HEK293 (cell line): ENCODE measurements around the gene RABL3.

Experiments
- CTCF ChIA-PET: fragments of 350-600 bp; formaldehyde crosslinking; extraction: SDS; loops from one replicate; lab custom pipeline; 2021; ENCODE audit warnings: antibody characterized with exemption; lab: Yijun Ruan, JAX
- POLR2A ChIA-PET: fragments of 300-600 bp; formaldehyde crosslinking; extraction: SDS; loops from one replicate; lab custom pipeline; 2020; ENCODE audit warnings: antibody characterized with exemption, inconsistent platforms; lab: Yijun Ruan, JAX
- H3K27ac ChIP-seq: fragments of 200-500 bp; sonication (Bioruptor generic); 2 replicates; pipeline ENCODE4 v1.5.1; 2014; ENCODE audit warnings: low read depth, low read length, control low read depth, inconsistent platforms; ENCODE audit errors: extremely low read depth
- H3K36me3 ChIP-seq, 2 experiments: fragments of 200-500 bp in 1 of 2; sonication (Bioruptor generic) in 1 of 2; 1 replicate in 1 of 2; 2 replicates in 1 of 2; pipeline ENCODE4 v1.5.1; 2014 to 2017; ENCODE audit warnings: inconsistent platforms in 2 of 2, low read length in 2 of 2; ENCODE audit not compliant: control insufficient read depth in 2 of 2, insufficient read depth in 1 of 2
- H3K4me1 ChIP-seq: fragments of 200-500 bp; sonication (Bioruptor generic); 2 replicates; pipeline ENCODE4 v1.5.1; 2014; ENCODE audit warnings: mild to moderate bottlenecking, low read length, inconsistent platforms; ENCODE audit not compliant: control insufficient read depth, insufficient read depth
- H3K4me3 ChIP-seq: 2 replicates; pipeline ENCODE4 v1.5.1; 2011; ENCODE audit warnings: low read depth, mild to moderate bottlenecking, control low read depth, low read length, moderate library complexity
- H3K9me3 ChIP-seq: fragments of 200-500 bp; sonication (Bioruptor generic); 2 replicates; pipeline ENCODE4 v1.5.1; 2014; ENCODE audit warnings: low read depth, low read length, inconsistent platforms; ENCODE audit not compliant: control insufficient read depth, insufficient read depth
- GLI2 ChIP-seq: fragments of 450-650 bp; formaldehyde crosslinking; IDR thresholded peaks from 2 replicates; pipeline ENCODE4; 2017; ENCODE audit warnings: missing biosample characterization, missing genetic modification characterization, low read depth, borderline replicate concordance
- HOXC10 ChIP-seq: sonication (generic); formaldehyde crosslinking; IDR thresholded peaks from 2 replicates; pipeline ENCODE4 v1.8.1; 2023; ENCODE audit warnings: mild to moderate bottlenecking, missing genetic modification reagents
- MEIS1 ChIP-seq: sonication (generic); formaldehyde crosslinking; IDR thresholded peaks from 2 replicates; pipeline ENCODE4 v1.8.1; 2022; ENCODE audit warnings: missing genetic modification reagents, mild to moderate bottlenecking, borderline replicate concordance
- MZF1 ChIP-seq: fragments of 450-650 bp; formaldehyde crosslinking; IDR thresholded peaks from 2 replicates; pipeline ENCODE4 v1.5.1; 2017; ENCODE audit warnings: missing biosample characterization, missing genetic modification characterization, borderline replicate concordance
- PRDM10 ChIP-seq: fragments of 450-650 bp; formaldehyde crosslinking; IDR thresholded peaks from 2 replicates; pipeline ENCODE4 v1.5.1; 2016; ENCODE audit warnings: missing biosample characterization, missing genetic modification characterization
- PRDM4 ChIP-seq: fragments of 450-650 bp; formaldehyde crosslinking; IDR thresholded peaks from 2 replicates; pipeline ENCODE4 v1.5.1; 2017; ENCODE audit warnings: missing biosample characterization, missing genetic modification characterization
- REST ChIP-seq: fragments of 450-650 bp; formaldehyde crosslinking; IDR thresholded peaks from 2 replicates; pipeline ENCODE4 v1.5.1; 2016; ENCODE audit warnings: missing biosample characterization, missing genetic modification characterization
- ZNF121 ChIP-seq: fragments of 450-650 bp; formaldehyde crosslinking; IDR thresholded peaks from 2 replicates; pipeline ENCODE4 v1.5.1; 2016; ENCODE audit warnings: missing biosample characterization, missing genetic modification characterization
- ZNF157 ChIP-seq: fragments of 450-650 bp; formaldehyde crosslinking; IDR thresholded peaks from 2 replicates; pipeline ENCODE4 v1.5.1; 2016; ENCODE audit warnings: missing biosample characterization, missing genetic modification characterization
- ZNF16 ChIP-seq: fragments of 450-650 bp; formaldehyde crosslinking; IDR thresholded peaks from 2 replicates; pipeline ENCODE4 v1.5.1; 2016; ENCODE audit warnings: low read depth, missing biosample characterization, missing genetic modification characterization
- ZNF23 ChIP-seq: fragments of 450-650 bp; formaldehyde crosslinking; IDR thresholded peaks from 2 replicates; pipeline ENCODE4 v1.5.1; 2016; ENCODE audit warnings: missing biosample characterization, missing genetic modification characterization, borderline replicate concordance
- ZNF292 ChIP-seq: fragments of 450-650 bp; formaldehyde crosslinking; IDR thresholded peaks from 2 replicates; pipeline ENCODE4 v1.5.1; 2016; ENCODE audit warnings: low read depth, missing biosample characterization, missing genetic modification characterization, borderline replicate concordance
- ZNF341 ChIP-seq: fragments of 450-650 bp; formaldehyde crosslinking; IDR thresholded peaks from 2 replicates; pipeline ENCODE4; 2016; ENCODE audit warnings: low read depth, missing biosample characterization, missing genetic modification characterization
- ZNF366 ChIP-seq: fragments of 450-650 bp; formaldehyde crosslinking; conservative IDR thresholded peaks from 2 replicates; pipeline ENCODE4 v1.5.1; 2016; ENCODE audit warnings: missing biosample characterization, missing genetic modification characterization
- ZNF488 ChIP-seq: fragments of 450-650 bp; formaldehyde crosslinking; IDR thresholded peaks from 2 replicates; pipeline ENCODE4 v1.5.1; 2016; ENCODE audit warnings: missing biosample characterization, missing genetic modification characterization
- ZNF561 ChIP-seq: fragments of 450-650 bp; IDR thresholded peaks from 2 replicates; pipeline ENCODE4 v1.5.1; 2018; ENCODE audit warnings: missing biosample characterization, missing genetic modification characterization, borderline replicate concordance
- ZNF580 ChIP-seq: fragments of 450-650 bp; formaldehyde crosslinking; IDR thresholded peaks from 2 replicates; pipeline ENCODE4 v1.5.1; 2016; ENCODE audit warnings: missing biosample characterization, missing genetic modification characterization
- ZNF768 ChIP-seq: fragments of 450-650 bp; formaldehyde crosslinking; IDR thresholded peaks from 2 replicates; pipeline ENCODE4 v1.5.1; 2018; ENCODE audit warnings: missing biosample characterization, mild to moderate bottlenecking, missing genetic modification characterization
- ZNF792 ChIP-seq: fragments of 450-650 bp; formaldehyde crosslinking; IDR thresholded peaks from 2 replicates; pipeline ENCODE4 v1.5.1; 2016; ENCODE audit warnings: missing biosample characterization, missing genetic modification characterization

RABL3 gene

GRCh38 chr3:120648290-120648689, 94.0 kb downstream of the RABL3 start:
- ChIA-PET POLR2A (no interaction called here), CTCF (interaction anchor here (0.5 kb wide), 1 partner anchor 23 kb away, joined by 5 read pairs; no protein-coding TSS in a partner anchor)
- Histone ChIP-seq H3K36me3 (no peaks in the 10 kb centered on the region), H3K9me3 (no peaks in the 10 kb centered on the region), H3K4me3 (no peak overlapping the region), H3K4me1 (no peaks in the 10 kb centered on the region), H3K27ac (no peak overlapping the region)
- TF ChIP-seq REST (tag by site-specific recombination) = no peak
- no peak for TF ChIP-seq ZNF768 (tag by site-specific recombination)
- no peak for TF ChIP-seq GLI2 (tag by site-specific recombination)
- TF ChIP-seq ZNF488 (tag by site-specific recombination) = no peak
- TF ChIP-seq ZNF792 = no peak
- no peak for TF ChIP-seq ZNF16
- TF ChIP-seq ZNF580 (tag by site-specific recombination) = no peak
- no peak for TF ChIP-seq ZNF157 (tag by site-specific recombination)
- no peak for TF ChIP-seq HOXC10
- TF ChIP-seq MZF1 (tag by site-specific recombination) = no peak
- no peak for TF ChIP-seq MEIS1 (CRISPR knock-in tag)
- no peak for TF ChIP-seq ZNF561 (tag by site-specific recombination)
- no peak for TF ChIP-seq ZNF292 (tag by site-specific recombination)
- TF ChIP-seq ZNF366 (tag by site-specific recombination) = no peak
- TF ChIP-seq PRDM10 = no peak
- TF ChIP-seq PRDM4 (tag by site-specific recombination) = no peak
- TF ChIP-seq ZNF341 (tag by site-specific recombination) = no peak
- no peak for TF ChIP-seq ZNF23 (tag by site-specific recombination)
- TF ChIP-seq ZNF121 (tag by site-specific recombination) = no peak
